ENCODE results near the gene UBB.

The UBB gene

GRCh38 chr17:16380640-16381495 is at the start of gene UBB:
Gene UBB, plus strand, starts transcription at chr17:16381091. Its CDS starts 817 bp downstream, at chr17:16381908.
- peak within 1 kb of the TSS; percentile 80 to 95 for H3K9ac ChIP-seq (ENCODE audit: low read depth in 1 of 2, low read length in 2 of 2)
- H3K27ac ChIP-seq (ENCODE audit: low read depth in 2 of 2, low read length in 2 of 2): peak within 1 kb of the TSS; percentile 92 to 95
- H3K27me3 ChIP-seq (ENCODE audit: control insufficient read depth in 2 of 2, insufficient read depth in 2 of 2, low read length in 2 of 2): no peaks in the 10 kb centered on the region
- peaks cover 26 to 33% of the 10 kb centered on the region in 2 donors for H3K4me1 ChIP-seq (ENCODE audit: control insufficient read depth in 2 of 2, insufficient read depth in 2 of 2, low read length in 2 of 2)
- peaks cover 12 to 22% of the 10 kb centered on the region in 2 donors for H3K36me3 ChIP-seq (ENCODE audit: control insufficient read depth in 2 of 2, insufficient read depth in 2 of 2, low read length in 2 of 2)
- no peaks in the 10 kb centered on the region for H3K9me3 ChIP-seq (ENCODE audit: control insufficient read depth in 2 of 2, low read length in 2 of 2)
- H3K4me3 ChIP-seq (ENCODE audit: low read length in 2 of 2): peak within 1 kb of the TSS; percentile 98

DNA sequence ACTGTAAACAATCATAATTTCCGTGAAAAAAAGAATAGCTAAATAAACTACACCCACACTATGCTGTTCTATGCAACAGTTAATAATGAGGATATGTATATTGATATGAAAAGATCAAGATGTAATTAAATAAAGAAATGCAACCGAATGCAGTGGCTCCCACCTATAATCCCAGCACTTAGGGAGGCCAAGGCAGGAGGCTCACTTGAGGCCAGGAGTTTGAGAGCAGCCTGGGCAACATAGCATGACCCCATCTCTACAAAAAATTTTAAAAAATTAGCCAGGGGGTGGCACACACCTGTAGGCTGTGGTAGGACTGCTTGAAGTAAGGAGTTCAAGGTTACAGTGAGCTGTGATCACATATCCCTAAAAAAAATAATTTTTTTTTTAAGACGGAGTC is 42.5 kb upstream of the UBB start:
- Histone ChIP-seq H3K27me3 (ENCODE audit: control insufficient read depth in 2 of 2, insufficient read depth in 2 of 2, low read length in 2 of 2) (no peaks in the 10 kb centered on the region), H3K36me3 (ENCODE audit: control insufficient read depth in 2 of 2, insufficient read depth in 2 of 2, low read length in 2 of 2) (peaks cover 7 to 9% of the 10 kb centered on the region in 2 donors), H3K9me3 (ENCODE audit: control insufficient read depth in 2 of 2, low read length in 2 of 2) (no peaks in the 10 kb centered on the region), H3K4me1 (ENCODE audit: control insufficient read depth in 2 of 2, insufficient read depth in 2 of 2, low read length in 2 of 2) (no peaks in the 10 kb centered on the region), H3K9ac (ENCODE audit: low read depth in 1 of 2, low read length in 2 of 2) (no peak overlapping the region), H3K4me3 (ENCODE audit: low read length in 2 of 2) (no peak overlapping the region), H3K27ac (ENCODE audit: low read depth in 2 of 2, low read length in 2 of 2) (no peak overlapping the region)

GRCh38 chr17:16339402-16339801 is 41.5 kb upstream of the UBB start:
- Histone ChIP-seq H3K27ac (ENCODE audit: low read depth in 2 of 2, low read length in 2 of 2) (no peak overlapping the region), H3K4me1 (ENCODE audit: control insufficient read depth in 2 of 2, insufficient read depth in 2 of 2, low read length in 2 of 2) (no peaks in the 10 kb centered on the region), H3K36me3 (ENCODE audit: control insufficient read depth in 2 of 2, insufficient read depth in 2 of 2, low read length in 2 of 2) (peaks cover 10 to 18% of the 10 kb centered on the region in 2 donors), H3K4me3 (ENCODE audit: low read length in 2 of 2) (no peak overlapping the region), H3K27me3 (ENCODE audit: control insufficient read depth in 2 of 2, insufficient read depth in 2 of 2, low read length in 2 of 2) (no peaks in the 10 kb centered on the region), H3K9ac (ENCODE audit: low read depth in 1 of 2, low read length in 2 of 2) (no peak overlapping the region), H3K9me3 (ENCODE audit: control insufficient read depth in 2 of 2, low read length in 2 of 2) (no peaks in the 10 kb centered on the region)

- no peaks in the 10 kb centered on the region for H3K9me3 ChIP-seq (ENCODE audit: control insufficient read depth in 2 of 2, low read length in 2 of 2)
- H3K27ac ChIP-seq (ENCODE audit: low read depth in 2 of 2, low read length in 2 of 2): no peak overlapping the region
- peaks cover 11 to 18% of the 10 kb centered on the region in 2 donors for H3K36me3 ChIP-seq (ENCODE audit: control insufficient read depth in 2 of 2, insufficient read depth in 2 of 2, low read length in 2 of 2)
- H3K27me3 ChIP-seq (ENCODE audit: control insufficient read depth in 2 of 2, insufficient read depth in 2 of 2, low read length in 2 of 2): no peaks in the 10 kb centered on the region
- no peaks in the 10 kb centered on the region for H3K4me1 ChIP-seq (ENCODE audit: control insufficient read depth in 2 of 2, insufficient read depth in 2 of 2, low read length in 2 of 2)
- no peak overlapping the region for H3K9ac ChIP-seq (ENCODE audit: low read depth in 1 of 2, low read length in 2 of 2)
- no peak overlapping the region for H3K4me3 ChIP-seq (ENCODE audit: low read length in 2 of 2)
Measured at GRCh38 chr17:16339959-16340358, 40.9 kb upstream of the UBB start.

GRCh38 chr17:16342979-16343378 is 37.9 kb upstream of the UBB start:
- no peaks in the 10 kb centered on the region for H3K9me3 ChIP-seq (ENCODE audit: control insufficient read depth in 2 of 2, low read length in 2 of 2)
- H3K4me1 ChIP-seq (ENCODE audit: control insufficient read depth in 2 of 2, insufficient read depth in 2 of 2, low read length in 2 of 2): no peaks in the 10 kb centered on the region
- H3K36me3 ChIP-seq (ENCODE audit: control insufficient read depth in 2 of 2, insufficient read depth in 2 of 2, low read length in 2 of 2): peaks cover 11 to 18% of the 10 kb centered on the region in 2 donors
- no peak overlapping the region for H3K4me3 ChIP-seq (ENCODE audit: low read length in 2 of 2)
- H3K9ac ChIP-seq (ENCODE audit: low read depth in 1 of 2, low read length in 2 of 2): no peak overlapping the region
- H3K27ac ChIP-seq (ENCODE audit: low read depth in 2 of 2, low read length in 2 of 2): no peak overlapping the region
- H3K27me3 ChIP-seq (ENCODE audit: control insufficient read depth in 2 of 2, insufficient read depth in 2 of 2, low read length in 2 of 2): no peaks in the 10 kb centered on the region

DNA sequence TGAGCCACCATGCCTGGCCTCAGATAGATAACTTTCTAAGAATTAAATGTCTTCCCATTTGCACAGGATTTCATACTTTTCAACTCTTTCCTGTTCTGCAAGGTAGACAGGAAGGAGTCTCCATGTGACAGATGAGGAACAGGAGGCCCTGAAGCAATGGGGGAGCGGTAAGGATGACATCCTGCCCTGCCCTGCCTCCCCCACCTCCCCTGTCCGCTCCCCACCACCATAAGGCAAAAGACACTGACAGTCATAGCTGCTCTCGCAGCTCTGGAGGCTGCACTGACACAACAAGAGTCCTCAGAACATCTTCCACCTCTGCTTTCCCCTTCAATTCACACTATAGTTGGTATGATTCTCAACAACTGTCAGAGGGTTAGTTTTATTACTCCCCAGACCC is 37.3 kb upstream of the UBB start:
- Histone ChIP-seq H3K9ac (ENCODE audit: low read depth in 1 of 2, low read length in 2 of 2) (no peak overlapping the region), H3K9me3 (ENCODE audit: control insufficient read depth in 2 of 2, low read length in 2 of 2) (no peaks in the 10 kb centered on the region), H3K4me1 (ENCODE audit: control insufficient read depth in 2 of 2, insufficient read depth in 2 of 2, low read length in 2 of 2) (no peaks in the 10 kb centered on the region), H3K27ac (ENCODE audit: low read depth in 2 of 2, low read length in 2 of 2) (no peak overlapping the region), H3K4me3 (ENCODE audit: low read length in 2 of 2) (no peak overlapping the region), H3K36me3 (ENCODE audit: control insufficient read depth in 2 of 2, insufficient read depth in 2 of 2, low read length in 2 of 2) (peaks cover 15 to 20% of the 10 kb centered on the region in 2 donors), H3K27me3 (ENCODE audit: control insufficient read depth in 2 of 2, insufficient read depth in 2 of 2, low read length in 2 of 2) (no peaks in the 10 kb centered on the region)

DNA sequence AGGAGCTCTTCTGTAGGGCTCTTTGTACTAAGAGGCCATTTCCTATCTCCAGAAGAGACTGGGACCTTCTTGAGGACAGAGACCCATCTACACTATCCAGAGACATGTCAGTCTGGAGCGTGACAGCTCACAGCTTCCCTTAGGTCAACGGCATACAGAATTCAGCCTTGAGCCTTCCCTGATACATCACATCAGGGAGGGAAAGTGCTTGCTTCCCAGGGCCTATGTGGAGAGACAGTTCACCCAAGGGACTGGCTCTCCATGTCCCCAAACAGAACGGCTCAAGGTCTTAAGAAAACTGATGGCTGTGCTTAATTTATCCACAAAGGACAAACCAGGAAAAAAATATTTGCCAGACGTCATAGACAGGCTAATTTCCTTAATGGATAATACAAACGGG is 35.3 kb upstream of the UBB start:
- Histone ChIP-seq H3K9ac (ENCODE audit: low read depth in 1 of 2, low read length in 2 of 2) (no peak overlapping the region), H3K27ac (ENCODE audit: low read depth in 2 of 2, low read length in 2 of 2) (no peak overlapping the region), H3K27me3 (ENCODE audit: control insufficient read depth in 2 of 2, insufficient read depth in 2 of 2, low read length in 2 of 2) (no peaks in the 10 kb centered on the region), H3K36me3 (ENCODE audit: control insufficient read depth in 2 of 2, insufficient read depth in 2 of 2, low read length in 2 of 2) (peaks cover 17 to 29% of the 10 kb centered on the region in 2 donors), H3K4me1 (ENCODE audit: control insufficient read depth in 2 of 2, insufficient read depth in 2 of 2, low read length in 2 of 2) (no peaks in the 10 kb centered on the region), H3K4me3 (ENCODE audit: low read length in 2 of 2) (no peak overlapping the region), H3K9me3 (ENCODE audit: control insufficient read depth in 2 of 2, low read length in 2 of 2) (no peaks in the 10 kb centered on the region)

- Histone ChIP-seq H3K9ac (ENCODE audit: low read depth in 1 of 2, low read length in 2 of 2) (no peak overlapping the region), H3K27me3 (ENCODE audit: control insufficient read depth in 2 of 2, insufficient read depth in 2 of 2, low read length in 2 of 2) (no peaks in the 10 kb centered on the region), H3K4me1 (ENCODE audit: control insufficient read depth in 2 of 2, insufficient read depth in 2 of 2, low read length in 2 of 2) (peaks cover 0 to 3% of the 10 kb centered on the region in 2 donors), H3K4me3 (ENCODE audit: low read length in 2 of 2) (no peak overlapping the region), H3K36me3 (ENCODE audit: control insufficient read depth in 2 of 2, insufficient read depth in 2 of 2, low read length in 2 of 2) (peaks cover 17 to 29% of the 10 kb centered on the region in 2 donors), H3K27ac (ENCODE audit: low read depth in 2 of 2, low read length in 2 of 2) (no peak overlapping the region), H3K9me3 (ENCODE audit: control insufficient read depth in 2 of 2, low read length in 2 of 2) (no peaks in the 10 kb centered on the region)
Measured at GRCh38 chr17:16346721-16347271, 34.1 kb upstream of the UBB start.

DNA sequence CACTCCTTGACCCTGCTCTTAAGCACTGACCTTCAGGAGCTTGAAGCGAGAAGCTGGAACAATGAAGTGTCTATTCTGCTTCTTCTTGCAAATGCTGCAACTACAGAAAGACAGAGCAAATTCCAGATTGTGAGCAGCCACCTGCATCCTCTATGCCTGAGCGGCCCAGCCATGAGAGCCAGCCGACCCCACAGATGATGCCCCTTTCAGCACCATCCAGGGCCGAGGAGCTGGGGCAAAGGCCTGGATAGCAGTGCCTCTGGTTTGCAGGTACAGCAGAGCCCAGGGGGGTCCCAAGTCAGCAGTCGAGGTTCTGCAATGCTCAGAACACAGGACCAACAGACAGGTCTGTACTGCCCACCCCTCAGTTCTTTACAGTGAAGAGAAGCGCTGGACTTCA is 32.3 kb upstream of the UBB start:
- H3K9me3 ChIP-seq (ENCODE audit: control insufficient read depth in 2 of 2, low read length in 2 of 2): no peaks in the 10 kb centered on the region
- peaks cover 10 to 19% of the 10 kb centered on the region in 2 donors for H3K36me3 ChIP-seq (ENCODE audit: control insufficient read depth in 2 of 2, insufficient read depth in 2 of 2, low read length in 2 of 2)

DNA sequence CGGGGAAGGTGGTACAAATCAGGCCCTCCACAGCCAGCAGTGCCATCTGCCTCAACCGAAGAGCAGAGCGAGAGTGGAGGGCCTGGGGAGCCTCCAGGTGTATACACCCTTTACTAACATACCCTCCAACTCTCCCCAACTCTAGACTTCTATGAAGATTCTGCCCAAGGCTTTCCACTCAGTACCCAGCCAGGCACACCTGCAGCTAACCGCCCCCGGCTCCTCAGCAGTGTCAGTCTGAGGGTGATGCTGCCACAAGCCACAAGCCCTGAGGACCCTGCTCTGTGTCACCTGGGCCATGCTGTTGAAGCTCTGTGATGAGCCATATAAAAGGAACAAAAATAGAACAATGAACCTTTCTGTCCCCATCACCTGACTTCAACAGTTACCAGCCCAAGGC is 31.5 kb upstream of the UBB start:
- Histone ChIP-seq H3K9me3 (ENCODE audit: control insufficient read depth in 2 of 2, low read length in 2 of 2) (no peaks in the 10 kb centered on the region), H3K9ac (ENCODE audit: low read depth in 1 of 2, low read length in 2 of 2) (no peak overlapping the region), H3K27me3 (ENCODE audit: control insufficient read depth in 2 of 2, insufficient read depth in 2 of 2, low read length in 2 of 2) (no peaks in the 10 kb centered on the region), H3K4me1 (ENCODE audit: control insufficient read depth in 2 of 2, insufficient read depth in 2 of 2, low read length in 2 of 2) (peaks cover 4 to 9% of the 10 kb centered on the region in 2 donors), H3K4me3 (ENCODE audit: low read length in 2 of 2) (no peak overlapping the region), H3K27ac (ENCODE audit: low read depth in 2 of 2, low read length in 2 of 2) (no peak overlapping the region), H3K36me3 (ENCODE audit: control insufficient read depth in 2 of 2, insufficient read depth in 2 of 2, low read length in 2 of 2) (peaks cover 6 to 11% of the 10 kb centered on the region in 2 donors)

More for the DNA sequence above, 32.3 kb upstream of the UBB start:
- no peak overlapping the region for H3K9ac ChIP-seq (ENCODE audit: low read depth in 1 of 2, low read length in 2 of 2)
- H3K4me1 ChIP-seq (ENCODE audit: control insufficient read depth in 2 of 2, insufficient read depth in 2 of 2, low read length in 2 of 2): peaks cover 2 to 9% of the 10 kb centered on the region in 2 donors
- no peak overlapping the region for H3K4me3 ChIP-seq (ENCODE audit: low read length in 2 of 2)
- H3K27ac ChIP-seq (ENCODE audit: low read depth in 2 of 2, low read length in 2 of 2): no peak overlapping the region
- H3K27me3 ChIP-seq (ENCODE audit: control insufficient read depth in 2 of 2, insufficient read depth in 2 of 2, low read length in 2 of 2): no peaks in the 10 kb centered on the region

Measured in mucosa of rectum (tissue), 2 donors.